ENCODE measurements around the gene DRD2. TPM values are rescaled to one million over a fixed set of nuclear protein-coding genes. Genes with fewer than 3 reads are reported as not detected.

DRD2 gene
- total RNA-seq, 2 experiments from 2014 or later, result 0.30 to 0.86 TPM

GRCh38 chr11:113449743-113450142, 25.5 kb downstream of the DRD2 start:
- ChIA-PET CTCF (no interaction called here), POLR2A (interaction anchor here (0.7 kb wide), 1 partner anchor 141 kb away, joined by 3 read pairs; no protein-coding TSS in a partner anchor)
- Mint-ChIP-seq H3K4me3 (no peak overlapping the region), H3K27me3 (peaks cover 2% of the 10 kb centered on the region), H3K27ac (no peak overlapping the region), H3K4me1 (peaks cover 34% of the 10 kb centered on the region), H3K36me3 (ENCODE audit: low read depth) (no peaks in the 10 kb centered on the region), H3K9me3 (no peaks in the 10 kb centered on the region)
- DNase-seq, result no peak

- H3K4me3 Mint-ChIP-seq, result no peak overlapping the region
- H3K36me3 Mint-ChIP-seq (ENCODE audit: low read depth), result no peaks in the 10 kb centered on the region
- H3K27me3 Mint-ChIP-seq, result peaks cover 5% of the 10 kb centered on the region
- H3K9me3 Mint-ChIP-seq, result no peaks in the 10 kb centered on the region
- H3K27ac Mint-ChIP-seq, result no peak overlapping the region
- POLR2A ChIA-PET, result no interaction called here
- H3K4me1 Mint-ChIP-seq, result peaks cover 37% of the 10 kb centered on the region
- DNase-seq, result no peak
- CTCF ChIA-PET, result interaction anchor here (0.7 kb wide), 1 partner anchor 139 kb away, joined by 3 read pairs; no protein-coding TSS in a partner anchor
Observed at GRCh38 chr11:113448316-113448677, 26.9 kb downstream of the DRD2 start.

- Mint-ChIP-seq H3K4me1 (peaks cover 37% of the 10 kb centered on the region), H3K36me3 (ENCODE audit: low read depth) (no peaks in the 10 kb centered on the region), H3K27me3 (peaks cover 8% of the 10 kb centered on the region), H3K4me3 (no peak overlapping the region), H3K27ac (peak overlapping the region; percentile 40), H3K9me3 (no peaks in the 10 kb centered on the region)
- peak; percentile 23 for DNase-seq
- ChIA-PET CTCF (interaction anchor here (0.7 kb wide), 1 partner anchor 140 kb away, joined by 3 read pairs; no protein-coding TSS in a partner anchor), POLR2A (no interaction called here)
Observed at GRCh38 chr11:113447621-113448315, 27.4 kb downstream of the DRD2 start.

- Mint-ChIP-seq H3K4me1 (peaks cover 37% of the 10 kb centered on the region), H3K4me3 (no peak overlapping the region), H3K27ac (no peak overlapping the region), H3K9me3 (no peaks in the 10 kb centered on the region), H3K36me3 (ENCODE audit: low read depth) (no peaks in the 10 kb centered on the region), H3K27me3 (peaks cover 15% of the 10 kb centered on the region)
- CTCF ChIA-PET, result no interaction called here
- POLR2A ChIA-PET, result no interaction called here
- no peak for DNase-seq
Observed at GRCh38 chr11:113446938-113447337, 28.3 kb downstream of the DRD2 start.

GRCh38 chr11:113446112-113446511, 29.1 kb downstream of the DRD2 start:
- peak; percentile 40 for DNase-seq
- Mint-ChIP-seq H3K9me3 (no peaks in the 10 kb centered on the region), H3K27me3 (peaks cover 17% of the 10 kb centered on the region), H3K4me3 (no peak overlapping the region), H3K4me1 (peaks cover 37% of the 10 kb centered on the region), H3K27ac (peak overlapping the region; percentile 22), H3K36me3 (ENCODE audit: low read depth) (no peaks in the 10 kb centered on the region)
- CTCF ChIA-PET, result no interaction called here
- POLR2A ChIA-PET, result no interaction called here

- CTCF ChIA-PET, result interaction anchor here (1.2 kb wide), 1 partner anchor 88 kb away, joined by 3 read pairs; no protein-coding TSS in a partner anchor
- H3K4me1 Mint-ChIP-seq, result peaks cover 41% of the 10 kb centered on the region
- H3K27ac Mint-ChIP-seq, result no peak overlapping the region
- H3K9me3 Mint-ChIP-seq, result no peaks in the 10 kb centered on the region
- peaks cover 19% of the 10 kb centered on the region for H3K27me3 Mint-ChIP-seq
- POLR2A ChIA-PET, result no interaction called here
- no peak for DNase-seq
- H3K4me3 Mint-ChIP-seq, result no peak overlapping the region
- no peaks in the 10 kb centered on the region for H3K36me3 Mint-ChIP-seq (ENCODE audit: low read depth)
Observed at GRCh38 chr11:113444502-113445123, 30.6 kb downstream of the DRD2 start.

- no peak overlapping the region for H3K27ac Mint-ChIP-seq
- H3K4me3 Mint-ChIP-seq, result no peak overlapping the region
- no peaks in the 10 kb centered on the region for H3K9me3 Mint-ChIP-seq
- peaks cover 20% of the 10 kb centered on the region for H3K27me3 Mint-ChIP-seq
- ChIA-PET CTCF (no interaction called here), POLR2A (no interaction called here)
- no peak for DNase-seq
- H3K4me1 Mint-ChIP-seq, result peaks cover 19% of the 10 kb centered on the region
- no peaks in the 10 kb centered on the region for H3K36me3 Mint-ChIP-seq (ENCODE audit: low read depth)
Observed at GRCh38 chr11:113440816-113441215, 34.4 kb downstream of the DRD2 start.

- Mint-ChIP-seq H3K36me3 (ENCODE audit: low read depth) (no peaks in the 10 kb centered on the region), H3K9me3 (no peaks in the 10 kb centered on the region), H3K27ac (no peak overlapping the region), H3K4me1 (peaks cover 8% of the 10 kb centered on the region), H3K27me3 (peaks cover 10% of the 10 kb centered on the region), H3K4me3 (no peak overlapping the region)
- DNase-seq, result no peak
- ChIA-PET CTCF (no interaction called here), POLR2A (no interaction called here)
Observed at GRCh38 chr11:113436672-113437252, 38.4 kb downstream of the DRD2 start.

- ChIA-PET POLR2A (no interaction called here), CTCF (interaction anchor here (0.6 kb wide), 1 partner anchor 376 kb away, joined by 3 read pairs; no protein-coding TSS in a partner anchor)
- Mint-ChIP-seq H3K36me3 (ENCODE audit: low read depth) (no peaks in the 10 kb centered on the region), H3K27ac (no peak overlapping the region), H3K27me3 (peaks cover 8% of the 10 kb centered on the region), H3K4me3 (no peak overlapping the region), H3K4me1 (peaks cover 8% of the 10 kb centered on the region), H3K9me3 (no peaks in the 10 kb centered on the region)
- DNase-seq, result no peak
Observed at GRCh38 chr11:113435190-113435968, 39.8 kb downstream of the DRD2 start.

GRCh38 chr11:113431746-113432145, 43.5 kb downstream of the DRD2 start:
- H3K36me3 Mint-ChIP-seq (ENCODE audit: low read depth), result no peaks in the 10 kb centered on the region
- CTCF ChIA-PET, result interaction anchor here (0.7 kb wide), 1 partner anchor 887 kb away, joined by 3 read pairs; no protein-coding TSS in a partner anchor
- H3K27me3 Mint-ChIP-seq, result peaks cover 7% of the 10 kb centered on the region
- POLR2A ChIA-PET, result no interaction called here
- no peak for DNase-seq
- H3K9me3 Mint-ChIP-seq, result no peaks in the 10 kb centered on the region
- H3K4me1 Mint-ChIP-seq, result no peaks in the 10 kb centered on the region
- no peak overlapping the region for H3K27ac Mint-ChIP-seq
- no peak overlapping the region for H3K4me3 Mint-ChIP-seq

- H3K4me1 Mint-ChIP-seq, result no peaks in the 10 kb centered on the region
- H3K4me3 Mint-ChIP-seq, result no peak overlapping the region
- H3K9me3 Mint-ChIP-seq, result no peaks in the 10 kb centered on the region
- ChIA-PET POLR2A (no interaction called here), CTCF (no interaction called here)
- DNase-seq, result no peak
- no peak overlapping the region for H3K27ac Mint-ChIP-seq
- peaks cover 3% of the 10 kb centered on the region for H3K27me3 Mint-ChIP-seq
- H3K36me3 Mint-ChIP-seq (ENCODE audit: low read depth), result no peaks in the 10 kb centered on the region
Observed at GRCh38 chr11:113426686-113427085, 48.5 kb downstream of the DRD2 start.

- ChIA-PET POLR2A (no interaction called here), CTCF (no interaction called here)
- peaks cover 3% of the 10 kb centered on the region for H3K27me3 Mint-ChIP-seq
Observed at GRCh38 chr11:113420808-113421207, 54.4 kb downstream of the DRD2 start.

GRCh38 chr11:113419454-113420003, 55.7 kb downstream of the DRD2 start:
- H3K36me3 Mint-ChIP-seq (ENCODE audit: low read depth), result no peaks in the 10 kb centered on the region
- peaks cover 5% of the 10 kb centered on the region for H3K4me1 Mint-ChIP-seq
- H3K4me3 Mint-ChIP-seq, result no peak overlapping the region
- H3K27ac Mint-ChIP-seq, result no peak overlapping the region
- ChIA-PET POLR2A (no interaction called here), CTCF (no interaction called here)
- H3K27me3 Mint-ChIP-seq, result peaks cover 3% of the 10 kb centered on the region
- H3K9me3 Mint-ChIP-seq, result no peaks in the 10 kb centered on the region
- no peak for DNase-seq

More at GRCh38 chr11:113420808-113421207, 54.4 kb downstream of the DRD2 start:
- H3K4me1 Mint-ChIP-seq, result peaks cover 5% of the 10 kb centered on the region
- H3K27ac Mint-ChIP-seq, result no peak overlapping the region
- H3K36me3 Mint-ChIP-seq (ENCODE audit: low read depth), result no peaks in the 10 kb centered on the region
- H3K4me3 Mint-ChIP-seq, result no peak overlapping the region
- DNase-seq, result no peak
- no peaks in the 10 kb centered on the region for H3K9me3 Mint-ChIP-seq

Measured in activated CD4-positive, alpha-beta memory T cell treated with anti-CD3 and anti-CD28 coated beads, Interleukin-2, amount 10 ng/mL, durations not matched to agents 7 days and 5 days (primary cell).